A549 treated with AZD9567 at 1 μM for 4 hours (cell line): ENCODE results near the gene PFKFB4. TPM values are rescaled to one million over a fixed set of nuclear protein-coding genes. Genes with fewer than 3 reads are reported as not detected.

ENCODE experiments used
- total RNA-seq: library from RNA; stranded (reverse); fragments of 200-300 nt; extraction: Qiagen RNA extraction; gene quantifications from 5 replicates; pipeline ENCODE4 v1.2.3, GENCODE V29; 2022; ENCODE audit not compliant: insufficient read depth

Gene PFKFB4
- total RNA-seq: 9.4 to 15.1 TPM (median 12.8 TPM) in 5 replicates

GRCh38 chr3:48556796-48557626 lies at the start of gene PFKFB4:
Gene PFKFB4, minus strand, starts transcription at chr3:48556803. Its CDS starts 26 bp downstream, at chr3:48556777.

GRCh38 chr3:48595075-48595525 lies 38.5 kb upstream of the PFKFB4 start, which contains the start of gene COL7A1:
Gene COL7A1, minus strand, starts transcription at chr3:48595329. Its CDS starts 170 bp downstream, at chr3:48595159.

GRCh38 chr3:48563382-48563918 lies 6.8 kb upstream of the PFKFB4 start, which contains the start of gene UCN2:
Gene UCN2, minus strand, starts transcription at chr3:48563781. Its CDS starts 657 bp downstream, at chr3:48563124.

DNA sequence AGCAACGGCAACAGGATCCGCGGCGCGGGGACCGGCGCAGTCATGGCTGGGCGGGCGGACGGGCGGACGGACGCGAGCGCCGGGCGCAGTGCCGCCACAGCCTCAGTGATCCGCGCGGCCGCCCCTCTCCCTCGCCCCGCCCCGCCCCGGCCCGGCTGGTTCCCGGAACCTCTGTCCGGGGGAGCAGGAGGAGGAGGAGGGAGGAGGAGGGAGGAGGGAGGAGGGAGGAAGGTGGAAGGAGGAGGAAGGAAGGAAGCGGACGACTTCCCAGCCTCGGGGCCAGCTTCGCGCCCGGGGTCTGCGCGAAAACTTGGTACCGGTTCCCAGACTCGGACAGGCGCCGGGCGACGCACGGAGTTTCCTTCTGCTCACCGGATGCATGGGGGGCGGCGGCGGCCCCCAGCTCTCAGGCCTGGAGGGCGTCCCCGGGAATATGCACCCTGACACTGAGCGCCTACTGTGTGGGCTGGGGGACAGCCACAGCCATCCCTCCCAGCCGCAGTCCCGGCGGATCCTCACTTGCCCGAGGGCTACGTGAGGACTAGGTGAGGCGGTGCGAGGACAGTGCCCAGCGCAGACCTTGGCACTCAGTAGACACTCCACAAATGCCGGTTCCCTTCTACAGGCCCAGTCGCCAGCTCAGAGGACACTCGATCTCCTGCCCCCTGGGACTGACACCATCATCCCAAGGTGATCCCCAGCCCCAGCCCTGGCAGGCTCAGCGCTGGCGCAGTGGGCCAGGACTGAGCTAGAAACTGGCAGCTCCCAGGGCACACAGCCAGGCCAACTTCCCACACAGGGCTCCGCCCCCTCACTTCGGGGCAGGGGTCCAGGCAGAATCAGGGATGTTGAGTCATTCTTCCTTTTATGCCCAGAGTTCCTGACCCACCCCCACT lies 52.3 kb downstream of the PFKFB4 start, which contains the start of gene SHISA5:
Gene SHISA5 (minus strand): TSS at position 124 of the 896 bp plus-strand sequence. CDS start 80 bp downstream, at position 44.

Other genes with a start within 250 kb of the PFKFB4 start
- not detected in 5 replicates for gene SPINK8, start 223.1 kb downstream of the PFKFB4 start, total RNA-seq
- gene FBXW12, start 184.6 kb downstream of the PFKFB4 start, total RNA-seq: not detected in 5 replicates
- gene PLXNB1, start 126.7 kb downstream of the PFKFB4 start, total RNA-seq: 13.6 to 22.0 TPM (median 16.2 TPM) in 5 replicates
- gene CCDC51, start 116.7 kb downstream of the PFKFB4 start, total RNA-seq: 24.0 to 33.2 TPM (median 26.9 TPM) in 5 replicates
- gene TMA7, start 116.5 kb downstream of the PFKFB4 start, total RNA-seq: 283 to 301 TPM (median 288 TPM) in 5 replicates
- 10.4 to 11.7 TPM (median 10.9 TPM) in 5 replicates for gene ATRIP, start 110.1 kb downstream of the PFKFB4 start, total RNA-seq
- 104 to 129 TPM (median 116 TPM) in 5 replicates for gene SHISA5, start 52.6 kb downstream of the PFKFB4 start, total RNA-seq
- 5.2 to 10.0 TPM (median 9.6 TPM) in 5 replicates for gene UCN2, start 7.0 kb upstream of the PFKFB4 start, total RNA-seq
- 78.4 to 198 TPM (median 177 TPM) in 5 replicates for gene COL7A1, start 38.5 kb upstream of the PFKFB4 start, total RNA-seq
- gene UQCRC1, start 52.8 kb upstream of the PFKFB4 start, total RNA-seq: 169 to 205 TPM (median 174 TPM) in 5 replicates
- 0.23 TPM in 1 of 5 replicates, not detected in the others for gene TMEM89, start 65.0 kb upstream of the PFKFB4 start, total RNA-seq
- gene SLC26A6, start 78.7 kb upstream of the PFKFB4 start, total RNA-seq: 8.4 to 23.6 TPM (median 18.4 TPM) in 5 replicates
- 2.9 to 4.8 TPM (median 4.2 TPM) in 5 replicates for gene CELSR3, start 106.1 kb upstream of the PFKFB4 start, total RNA-seq
- gene NCKIPSD, start 129.1 kb upstream of the PFKFB4 start, total RNA-seq: 9.9 to 13.6 TPM (median 11.5 TPM) in 5 replicates
- gene IP6K2, start 160.4 kb upstream of the PFKFB4 start, total RNA-seq: 46.0 to 54.1 TPM (median 51.6 TPM) in 5 replicates